Tibial nerve (tissue), 4 donors: ENCODE data around the gene DPM3. TPM values are rescaled to one million over a fixed set of nuclear protein-coding genes. Genes with fewer than 3 reads are reported as not detected.
"Not testable (repeated sequence)": the region's sequence is repeated elsewhere in the genome, so short reads cannot be mapped to it uniquely, and the experiment has no call there.

Source experiments
- DNase-seq, 2 donors: peaks; one replicate each; pipeline ENCODE4 v3.0.0-alpha.2; 2019; ENCODE audit warnings: low spot score in 2 of 2
- H3K27ac ChIP-seq, 4 donors: fragments of 200-600 bp; sonication (generic) in 3 of 4; one replicate each; pipeline ENCODE4 v1.5.1; 2017 to 2019; ENCODE audit warnings: mild to moderate bottlenecking in 1 of 4
- H3K27me3 ChIP-seq, 2 donors: fragments of 200-600 bp; sonication (generic) in 1 of 2; one replicate each; pipeline versions ENCODE4 v1.5.1 to v1.6.0; 2017 to 2019
- H3K36me3 ChIP-seq, 3 donors: fragments of 200-600 bp; sonication (generic); one replicate each; pipeline ENCODE4 v1.5.1; 2018 to 2019
- H3K4me1 ChIP-seq, 4 donors: fragments of 200-600 bp; sonication (generic) in 3 of 4; one replicate each; pipeline ENCODE4 v1.5.1; 2017 to 2019
- H3K4me3 ChIP-seq, 4 donors: fragments of 200-600 bp; sonication (generic) in 3 of 4; one replicate each; pipeline ENCODE4 v1.5.1; 2017 to 2019; ENCODE audit warnings: mild to moderate bottlenecking in 1 of 4, moderate library complexity in 1 of 4
- H3K9me3 ChIP-seq, 4 donors: fragments of 200-600 bp; sonication (generic) in 3 of 4; one replicate each; pipeline ENCODE4 v1.5.1; 2017 to 2019
- EP300 ChIP-seq, 2 donors: sonication (generic); formaldehyde crosslinking; IDR thresholded peaks; one replicate each; pipeline ENCODE4 v1.6.1; 2017; ENCODE audit warnings: antibody characterized with exemption in 2 of 2, mild to moderate bottlenecking in 1 of 2
- POLR2A ChIP-seq, 2 donors: fragments of 450-650 bp; IDR thresholded peaks; one replicate each; pipeline ENCODE4 v1.6.1; 2017; ENCODE audit warnings: antibody characterized with exemption in 2 of 2, mild to moderate bottlenecking in 2 of 2, moderate library complexity in 2 of 2
- WGBS, 2 donors: methylation state at CpG; one replicate each; pipeline ENCODE4 v1.1.5; 2018; 5-methylcytosine and 5-hydroxymethylcytosine counted together
- total RNA-seq, 4 donors: library from RNA; depleted of rRNA; stranded (reverse); fragments of >200 nt; gene quantifications; one replicate each; pipeline ENCODE4 v1.1.0, GENCODE V29; 2016
- TF ChIP-seq, protein P1 (sequence below), 5 experiments: fragments of 200-600 bp in 3 of 5; fragments of 450-650 bp in 2 of 5; sonication (generic) in 3 of 5; IDR thresholded peaks; one replicate each; pipeline ENCODE4 v1.5.1; 2016 to 2019; ENCODE audit warnings: antibody characterized with exemption in 5 of 5, mild to moderate bottlenecking in 3 of 5, moderate library complexity in 2 of 5

Gene DPM3
- total RNA-seq, 4 donors from 2014 or later, result 74.7 to 115 (median 95.6) TPM

DNA sequence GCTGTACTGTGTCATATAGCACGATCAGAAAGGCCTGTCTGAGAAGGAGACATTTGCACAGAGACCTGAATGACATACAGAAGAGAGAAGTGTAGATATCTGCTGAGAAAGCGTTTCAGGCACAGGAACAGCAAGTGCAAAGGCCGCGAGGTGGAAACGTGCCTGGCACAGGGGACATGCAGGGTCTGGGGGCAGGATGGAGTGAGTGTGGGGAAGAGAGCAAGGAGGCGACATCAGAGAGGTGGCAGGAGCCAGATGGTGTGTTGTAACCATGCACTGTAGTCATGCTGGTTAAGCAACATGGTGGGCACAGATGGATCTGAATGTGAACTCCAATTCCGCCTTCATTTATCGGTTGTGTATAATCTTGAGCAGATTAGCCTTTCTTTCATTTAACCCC is 19.8 kb upstream of the DPM3 start:
- Histone ChIP-seq H3K4me3 (no peak overlapping the region), H3K36me3 (no peaks in the 10 kb centered on the region), H3K9me3 (no peaks in the 10 kb centered on the region), H3K4me1 (no peaks in the 10 kb centered on the region), H3K27me3 (no peaks in the 10 kb centered on the region), H3K27ac (no peak overlapping the region)
- no peak for DNase-seq
- 73 to 81% methylated on average over 8 of the region's 8 CpGs for WGBS, 2 donors
- TF ChIP-seq EP300 (IDR thresholded peaks at IDR 0.05) (no peak), POLR2A (IDR thresholded peaks at IDR 0.05) (no peak)
- TF ChIP-seq, protein P1, sequence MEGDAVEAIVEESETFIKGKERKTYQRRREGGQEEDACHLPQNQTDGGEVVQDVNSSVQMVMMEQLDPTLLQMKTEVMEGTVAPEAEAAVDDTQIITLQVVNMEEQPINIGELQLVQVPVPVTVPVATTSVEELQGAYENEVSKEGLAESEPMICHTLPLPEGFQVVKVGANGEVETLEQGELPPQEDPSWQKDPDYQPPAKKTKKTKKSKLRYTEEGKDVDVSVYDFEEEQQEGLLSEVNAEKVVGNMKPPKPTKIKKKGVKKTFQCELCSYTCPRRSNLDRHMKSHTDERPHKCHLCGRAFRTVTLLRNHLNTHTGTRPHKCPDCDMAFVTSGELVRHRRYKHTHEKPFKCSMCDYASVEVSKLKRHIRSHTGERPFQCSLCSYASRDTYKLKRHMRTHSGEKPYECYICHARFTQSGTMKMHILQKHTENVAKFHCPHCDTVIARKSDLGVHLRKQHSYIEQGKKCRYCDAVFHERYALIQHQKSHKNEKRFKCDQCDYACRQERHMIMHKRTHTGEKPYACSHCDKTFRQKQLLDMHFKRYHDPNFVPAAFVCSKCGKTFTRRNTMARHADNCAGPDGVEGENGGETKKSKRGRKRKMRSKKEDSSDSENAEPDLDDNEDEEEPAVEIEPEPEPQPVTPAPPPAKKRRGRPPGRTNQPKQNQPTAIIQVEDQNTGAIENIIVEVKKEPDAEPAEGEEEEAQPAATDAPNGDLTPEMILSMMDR (IDR thresholded peaks at IDR 0.05), result no peak

DNA sequence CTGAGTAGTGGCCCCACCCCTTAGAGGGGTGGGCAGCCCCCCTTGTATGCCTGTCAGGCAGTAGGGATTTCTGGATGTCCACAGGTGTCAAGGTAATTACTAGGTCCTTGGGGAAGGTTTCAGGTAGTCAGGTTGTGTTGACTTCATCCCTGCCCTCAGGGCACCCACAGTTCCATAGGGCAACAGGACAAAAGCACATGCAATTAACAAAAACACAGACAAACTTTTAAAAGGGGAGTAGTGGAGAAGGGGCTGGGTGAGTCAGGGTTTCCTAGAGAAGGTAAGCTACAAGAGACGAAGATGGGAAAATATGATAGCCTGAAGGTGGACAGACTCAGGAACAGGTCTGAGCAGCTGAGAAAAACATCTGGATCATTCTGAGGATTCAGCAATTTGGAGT is 18.7 kb upstream of the DPM3 start:
- Histone ChIP-seq H3K27ac (no peak overlapping the region), H3K9me3 (no peaks in the 10 kb centered on the region), H3K27me3 (no peaks in the 10 kb centered on the region), H3K4me1 (no peaks in the 10 kb centered on the region), H3K4me3 (no peak overlapping the region), H3K36me3 (no peaks in the 10 kb centered on the region)
- TF ChIP-seq POLR2A (IDR thresholded peaks at IDR 0.05), result no peak
- TF ChIP-seq, protein P1 (IDR thresholded peaks at IDR 0.05), result no peak
- TF ChIP-seq EP300 (IDR thresholded peaks at IDR 0.05), result no peak
- DNase-seq, result no peak
- WGBS, 2 donors, result 80 to 89% methylated on average over 1 of the region's 1 CpG

DNA sequence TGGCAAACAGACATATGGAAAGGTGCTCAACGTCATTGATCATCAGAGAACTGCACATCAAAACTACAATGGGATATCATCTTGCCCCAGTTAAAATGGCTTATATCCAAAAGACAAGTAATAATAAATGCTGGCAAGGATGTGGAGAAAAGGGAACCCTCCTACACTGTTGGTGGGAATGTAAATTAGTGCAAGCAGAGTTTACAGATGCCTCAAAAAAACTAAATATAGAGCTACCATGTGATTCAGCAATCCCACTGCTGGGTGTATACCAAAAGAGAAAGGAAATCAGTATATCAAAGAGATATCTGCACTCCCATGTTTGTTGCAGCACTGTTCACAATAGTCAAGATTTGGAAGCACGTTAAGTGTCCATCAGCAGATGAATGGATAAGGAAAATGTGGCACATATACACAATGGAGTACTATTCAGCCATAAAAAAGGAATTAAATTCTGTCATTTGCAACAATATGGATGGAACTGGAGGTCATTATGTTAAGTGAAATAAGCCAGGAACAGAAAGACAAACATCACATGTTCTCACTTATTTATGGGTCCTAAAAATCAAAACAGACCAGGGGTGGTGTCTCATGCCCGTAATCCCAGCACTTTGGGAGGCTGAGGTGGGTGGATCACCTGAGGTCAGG is 15.8 kb upstream of the DPM3 start:
- not testable (repeated sequence) for H3K9me3 ChIP-seq, H3K4me3 ChIP-seq, H3K36me3 ChIP-seq, H3K27ac ChIP-seq, H3K27me3 ChIP-seq, H3K4me1 ChIP-seq, DNase-seq
- 63 to 74% methylated on average over 3 of the region's 3 CpGs for WGBS, 2 donors

DNA sequence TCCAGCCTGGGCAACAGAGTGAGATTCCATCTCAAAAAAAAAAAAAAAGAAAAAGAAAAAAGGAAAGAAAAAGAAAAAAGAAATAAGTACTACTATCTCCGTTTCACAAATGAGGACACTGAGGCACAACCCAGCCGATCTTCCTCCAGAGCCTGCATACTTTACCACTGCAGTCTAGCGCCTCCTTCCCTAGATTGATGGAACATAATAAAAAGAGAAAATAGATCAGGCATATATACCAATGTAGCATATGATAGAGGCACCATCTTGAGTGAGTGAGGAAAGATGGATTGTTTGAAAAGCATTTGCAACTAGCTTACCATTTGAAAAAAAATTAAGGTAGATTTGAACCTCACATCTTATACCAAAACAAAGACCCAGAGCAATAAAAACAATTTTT is 5.2 kb upstream of the DPM3 start:
- no peak for TF ChIP-seq EP300 (IDR thresholded peaks at IDR 0.05)
- TF ChIP-seq POLR2A (IDR thresholded peaks at IDR 0.05), result no peak
- TF ChIP-seq, protein P1 (IDR thresholded peaks at IDR 0.05), result no peak
- Histone ChIP-seq H3K9me3 (no peaks in the 10 kb centered on the region), H3K4me3 (no peak overlapping the region), H3K4me1 (peaks cover 0 to 2% (median 0%) of the 10 kb centered on the region in 4 donors), H3K27ac (no peak overlapping the region), H3K27me3 (peaks cover 0 to 16% of the 10 kb centered on the region in 2 donors), H3K36me3 (no peaks in the 10 kb centered on the region)
- 86 to 90% methylated on average over 3 of the region's 3 CpGs for WGBS, 2 donors
- DNase-seq, result no peak

DNA sequence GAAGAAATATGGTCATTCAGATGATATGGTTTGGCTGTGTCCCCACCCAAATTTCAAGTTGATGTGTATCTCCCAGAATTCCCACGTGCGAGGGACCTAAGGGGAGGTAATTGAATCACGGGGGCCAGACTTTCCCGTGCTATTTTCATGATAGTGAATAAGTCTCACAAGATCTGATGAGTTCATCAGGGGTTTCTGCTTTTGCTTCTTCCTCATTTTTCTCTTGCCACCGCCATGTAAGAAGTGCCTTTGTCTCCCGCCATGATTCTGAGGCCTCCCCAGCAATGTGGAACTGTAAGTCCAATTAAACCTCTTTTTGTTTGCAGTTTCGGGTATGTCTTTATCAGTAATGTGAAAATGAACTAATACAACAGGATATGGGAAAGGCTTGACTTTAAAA is 1.4 kb upstream of the DPM3 start:
- H3K4me3 ChIP-seq, result no peak overlapping the region
- no peaks in the 10 kb centered on the region for H3K9me3 ChIP-seq
- no peaks in the 10 kb centered on the region for H3K27me3 ChIP-seq
- WGBS, 2 donors, result 83 to 87% methylated on average over 7 of the region's 7 CpGs
- H3K4me1 ChIP-seq, result peaks cover 0 to 35% (median 13%) of the 10 kb centered on the region in 4 donors
- peaks cover 0 to 4% (median 0%) of the 10 kb centered on the region in 3 donors for H3K36me3 ChIP-seq
- H3K27ac ChIP-seq, result no peak overlapping the region
- TF ChIP-seq EP300 (IDR thresholded peaks at IDR 0.05), result no peak
- TF ChIP-seq, protein P1 (IDR thresholded peaks at IDR 0.05), result no peak
- no peak for TF ChIP-seq POLR2A (IDR thresholded peaks at IDR 0.05)
- no peak for DNase-seq

DNA sequence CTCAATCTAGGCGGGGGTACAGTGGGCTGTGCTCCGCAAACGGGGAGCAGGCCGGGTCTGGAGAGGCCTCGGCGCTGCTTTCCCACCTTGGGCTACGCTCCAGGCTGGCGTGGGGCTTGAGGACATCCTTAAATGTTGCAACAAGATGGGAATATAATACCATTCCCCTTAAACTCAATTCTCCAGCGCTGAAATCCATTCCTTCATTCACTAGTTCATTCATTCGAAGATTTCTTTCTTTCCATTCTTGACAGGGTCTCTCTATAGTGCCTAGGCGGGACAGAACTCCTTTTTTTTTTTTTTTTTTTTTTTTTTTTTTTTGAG is 261 bp upstream of the DPM3 start:
- peak overlapping the region in 3 of 4 donors; percentile 80 to 95 (median 87) for H3K27ac ChIP-seq
- no peaks in the 10 kb centered on the region for H3K9me3 ChIP-seq
- H3K4me1 ChIP-seq, result peaks cover 0 to 40% (median 14%) of the 10 kb centered on the region in 4 donors
- no peak for DNase-seq
- 5% methylated on average over 11 of the region's 11 CpGs for WGBS, 2 donors
- H3K4me3 ChIP-seq, result peak overlapping the region; percentile 59 to 82 (median 70)
- peaks cover 0 to 4% (median 0%) of the 10 kb centered on the region in 3 donors for H3K36me3 ChIP-seq
- H3K27me3 ChIP-seq, result no peaks in the 10 kb centered on the region
- TF ChIP-seq EP300 (IDR thresholded peaks at IDR 0.05) (no peak), POLR2A (IDR thresholded peaks at IDR 0.05) (no peak)
- TF ChIP-seq, protein P1 (IDR thresholded peaks at IDR 0.05), result no peak
